PC-3 (cell line): ENCODE measurements around the gene CD180.

Experiments
- CTCF ChIP-seq: fragments of 300-600 bp; sonication (generic); conservative IDR thresholded peaks from 2 replicates; pipeline ENCODE4 v1.5.1; 2017; ENCODE audit warnings: antibody characterized with exemption, low read depth, mild to moderate bottlenecking, low read length
- EZH2 ChIP-seq: fragments of 300-600 bp; sonication (generic); IDR thresholded peaks from one replicate; pipeline ENCODE4 v1.6.1; 2017; ENCODE audit warnings: antibody characterized with exemption, mild to moderate bottlenecking, low read length; ENCODE audit not compliant: unreplicated experiment
- EZH2phosphoT487 ChIP-seq: fragments of 300-600 bp; sonication (generic); IDR thresholded peaks from 2 replicates; pipeline ENCODE4 v1.6.1; 2018; ENCODE audit warnings: mild to moderate bottlenecking, antibody characterized with exemption, low read length, borderline replicate concordance

- TF ChIP-seq CTCF (no peak), EZH2 (no peak), EZH2phosphoT487 (no peak)
Observed at GRCh38 chr5:67164856-67165525, 31.6 kb downstream of the CD180 start.
